ENCODE data around the gene RPL11.
"Not testable (repeated sequence)": the region's sequence is repeated elsewhere in the genome, so short reads cannot be mapped to it uniquely, and the experiment has no call there.

Gene RPL11

DNA sequence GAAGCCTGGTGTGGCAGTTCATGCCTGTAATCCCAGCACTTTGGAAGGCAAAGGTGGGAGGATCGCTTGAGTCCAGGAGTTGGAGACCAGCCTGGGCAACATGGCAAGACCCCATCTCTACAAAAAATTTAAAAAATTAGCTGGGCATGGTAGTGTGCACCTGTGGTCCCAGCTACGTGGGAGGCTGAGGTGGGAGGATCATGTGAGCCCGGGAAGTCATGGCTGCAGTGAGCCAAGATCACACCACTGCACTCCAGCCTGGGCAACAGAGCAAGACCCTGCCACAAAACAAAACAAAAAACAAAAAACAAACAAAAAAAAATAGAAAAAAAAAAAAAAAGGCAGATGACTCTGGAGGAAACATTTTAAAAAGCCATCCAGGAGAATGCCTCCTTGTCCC, 3.9 kb upstream of the RPL11 start:
- not testable (repeated sequence) for DNase-seq

DNA sequence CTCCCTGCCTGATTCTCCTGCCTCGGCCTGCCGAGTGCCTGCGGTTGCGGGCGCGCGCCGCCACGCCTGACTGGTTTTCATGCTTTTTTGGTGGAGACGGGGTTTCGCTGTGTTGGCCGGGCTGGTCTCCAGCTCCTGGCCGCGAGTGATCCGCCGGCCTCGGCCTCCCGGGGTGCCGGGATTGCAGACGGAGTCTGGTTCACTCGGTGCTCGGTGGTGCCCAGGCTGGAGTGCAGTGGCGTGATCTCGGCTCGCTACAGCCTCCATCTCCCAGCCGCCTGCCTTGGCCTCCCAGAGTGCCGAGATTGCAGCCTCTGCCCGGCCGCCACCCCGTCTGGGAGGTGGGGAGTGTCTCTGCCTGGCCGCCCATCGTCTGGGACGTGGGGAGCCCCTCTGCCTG, 3.3 kb upstream of the RPL11 start:
- DNase-seq: not testable (repeated sequence)

DNA sequence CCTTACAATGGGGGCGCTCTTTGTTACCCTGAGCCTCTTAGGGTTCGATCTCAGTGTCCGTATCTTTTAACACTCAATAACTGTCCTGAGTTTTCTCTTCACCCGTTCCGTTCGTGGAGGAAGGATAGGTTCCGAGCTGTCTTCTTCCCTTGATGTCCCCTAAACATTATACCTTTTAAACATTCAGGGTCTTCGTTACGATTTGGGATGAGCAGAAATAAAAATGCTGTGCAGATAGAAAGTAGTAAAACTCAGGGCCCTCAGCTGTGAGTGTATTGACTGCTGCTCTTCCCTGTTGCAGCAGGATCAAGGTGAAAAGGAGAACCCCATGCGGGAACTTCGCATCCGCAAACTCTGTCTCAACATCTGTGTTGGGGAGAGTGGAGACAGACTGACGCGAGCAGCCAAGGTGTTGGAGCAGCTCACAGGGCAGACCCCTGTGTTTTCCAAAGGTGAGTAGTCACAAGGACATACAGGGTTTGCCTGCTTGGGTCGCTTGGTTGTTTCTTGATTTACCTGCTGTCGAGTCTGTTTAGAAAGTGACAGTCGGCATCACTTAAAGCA, 784 bp downstream of the RPL11 start:
- no peak for DNase-seq

DNA sequence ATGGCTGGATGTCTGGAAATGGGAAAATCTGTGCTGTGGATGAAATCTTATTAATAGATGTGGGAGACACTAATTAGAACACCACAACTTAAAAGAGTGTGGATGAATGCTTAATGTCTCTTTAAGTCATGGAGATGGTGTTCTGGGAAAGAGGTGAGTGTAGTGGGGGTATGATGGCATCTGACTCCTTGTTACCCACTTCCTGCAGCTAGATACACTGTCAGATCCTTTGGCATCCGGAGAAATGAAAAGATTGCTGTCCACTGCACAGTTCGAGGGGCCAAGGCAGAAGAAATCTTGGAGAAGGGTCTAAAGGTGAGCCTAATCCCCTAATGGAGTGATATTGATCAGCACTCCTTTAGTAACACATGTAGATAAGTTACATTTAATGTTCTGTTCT, 2.0 kb downstream of the RPL11 start:
- no peak for DNase-seq

DNA sequence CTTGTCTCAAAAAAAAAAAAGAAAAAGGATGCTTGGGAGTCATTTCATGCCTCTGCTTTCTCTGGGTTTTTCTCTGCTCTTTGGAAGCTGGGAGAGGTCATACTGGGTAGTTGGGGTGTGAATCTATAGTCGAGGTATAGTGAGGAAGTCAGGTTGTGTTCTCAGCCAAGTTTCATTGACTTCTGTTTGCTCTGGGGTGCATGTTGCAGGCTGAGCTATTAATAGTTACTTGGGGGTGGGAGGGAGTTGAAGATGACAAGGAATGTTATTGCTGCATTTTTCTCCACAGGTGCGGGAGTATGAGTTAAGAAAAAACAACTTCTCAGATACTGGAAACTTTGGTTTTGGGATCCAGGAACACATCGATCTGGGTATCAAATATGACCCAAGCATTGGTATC, 2.8 kb downstream of the RPL11 start:
- no peak for DNase-seq

DNA sequence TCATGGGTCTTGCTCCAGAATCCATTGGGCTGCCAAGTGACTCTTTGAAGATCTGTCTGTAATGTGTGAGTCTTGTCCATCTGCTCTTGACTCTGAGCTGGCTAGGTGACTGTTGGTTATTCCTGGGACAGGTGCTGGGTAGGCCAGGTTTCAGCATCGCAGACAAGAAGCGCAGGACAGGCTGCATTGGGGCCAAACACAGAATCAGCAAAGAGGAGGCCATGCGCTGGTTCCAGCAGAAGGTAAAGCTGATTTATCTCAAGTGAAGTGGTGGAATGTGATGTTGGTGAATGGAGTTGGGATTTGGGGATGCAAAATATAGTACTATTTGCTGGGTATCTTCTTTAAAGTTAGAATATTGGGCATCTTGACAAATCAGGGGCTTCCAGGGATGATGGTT, 4.1 kb downstream of the RPL11 start:
- DNase-seq: no peak

DNA sequence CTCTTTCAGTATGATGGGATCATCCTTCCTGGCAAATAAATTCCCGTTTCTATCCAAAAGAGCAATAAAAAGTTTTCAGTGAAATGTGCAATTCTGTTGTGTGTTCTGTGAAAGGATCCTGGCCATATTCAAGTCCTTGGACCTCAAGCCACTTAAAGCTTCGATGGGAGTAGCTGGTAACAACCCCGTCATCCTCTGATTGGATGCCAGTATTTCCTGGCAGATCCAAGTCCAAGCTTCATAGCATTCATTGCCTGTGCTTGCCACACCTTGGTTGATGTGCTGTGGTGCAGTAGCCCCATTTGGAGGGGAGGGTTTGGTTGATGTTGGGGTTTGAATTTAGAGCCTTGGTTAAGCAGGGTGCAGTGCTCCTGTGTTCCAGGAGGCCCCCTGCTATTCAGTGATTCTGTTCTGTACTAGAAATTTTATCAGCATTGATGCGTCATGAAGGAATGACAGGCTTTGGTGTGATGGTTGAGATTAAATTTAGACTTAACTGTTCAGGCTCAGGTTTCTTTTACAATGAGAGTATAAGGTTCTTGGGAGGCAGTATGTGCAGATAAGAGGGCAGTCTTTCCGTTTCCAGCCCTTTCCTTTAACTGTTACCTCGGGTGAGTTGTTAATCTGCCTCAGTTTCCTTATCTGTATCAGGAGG, 4.9 kb downstream of the RPL11 start:
- DNase-seq: no peak

DNA sequence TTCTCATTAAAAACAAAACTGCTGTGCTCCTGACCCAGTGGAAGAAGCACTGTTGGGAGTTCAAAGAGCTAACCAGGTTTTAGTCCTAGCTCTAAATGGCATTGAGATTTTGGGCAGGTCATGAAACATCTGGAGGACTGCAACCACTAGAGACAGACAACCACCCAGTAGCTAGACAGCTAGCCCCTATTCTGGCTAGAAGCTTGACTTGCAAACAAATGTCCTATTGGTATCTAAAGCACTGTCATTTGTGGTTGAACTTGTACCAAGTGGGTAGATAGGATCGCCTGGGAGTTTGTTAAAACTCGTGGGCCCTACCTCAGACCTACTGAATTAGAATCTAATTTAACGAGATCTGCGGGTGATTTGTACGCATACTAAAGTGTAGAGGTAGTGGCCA, 6.9 kb downstream of the RPL11 start:
- no peak for DNase-seq

DNA sequence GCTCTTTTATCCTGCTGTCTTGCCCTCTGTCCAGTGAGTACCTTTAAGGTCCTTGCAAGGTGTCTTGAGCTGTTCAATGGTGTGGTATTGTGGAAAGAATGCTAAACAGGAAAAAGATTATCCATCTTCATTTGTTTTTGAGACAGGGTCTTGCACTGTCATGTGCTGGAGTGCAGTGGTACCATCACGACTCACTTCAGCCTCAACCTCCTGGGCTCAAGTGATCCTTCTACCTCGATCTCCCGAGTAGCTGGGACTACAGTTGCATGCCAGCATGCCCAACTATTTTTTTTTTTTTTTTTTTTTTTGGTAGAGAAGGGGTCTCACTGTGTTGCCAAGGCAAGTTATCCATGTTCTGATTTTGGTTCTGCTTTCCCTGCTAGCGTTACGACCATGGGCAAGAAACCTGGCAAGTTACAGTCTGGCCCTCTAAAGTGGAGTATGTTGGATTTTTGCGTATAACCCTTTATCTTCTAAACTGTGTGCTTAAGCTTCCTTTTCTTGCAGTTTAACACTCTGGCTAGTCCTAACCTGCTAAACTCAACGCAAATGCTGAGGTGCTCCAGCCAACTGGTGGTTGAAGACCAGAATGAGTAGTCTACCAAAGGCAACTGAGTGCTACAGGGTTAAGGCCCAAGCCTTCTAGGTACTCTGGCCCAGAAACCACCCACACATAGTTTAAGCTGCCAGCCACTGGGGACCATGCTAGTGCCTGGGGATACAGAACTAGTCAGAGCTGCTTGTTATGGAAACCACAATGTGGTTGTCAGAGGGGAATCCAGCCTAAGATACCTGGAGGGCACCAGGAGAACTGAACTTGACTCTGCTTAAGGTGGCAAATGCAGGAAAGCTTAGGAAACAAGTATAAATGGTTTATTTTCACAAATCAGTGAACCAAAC, 7.9 kb downstream of the RPL11 start:
- DNase-seq: no peak

DNA sequence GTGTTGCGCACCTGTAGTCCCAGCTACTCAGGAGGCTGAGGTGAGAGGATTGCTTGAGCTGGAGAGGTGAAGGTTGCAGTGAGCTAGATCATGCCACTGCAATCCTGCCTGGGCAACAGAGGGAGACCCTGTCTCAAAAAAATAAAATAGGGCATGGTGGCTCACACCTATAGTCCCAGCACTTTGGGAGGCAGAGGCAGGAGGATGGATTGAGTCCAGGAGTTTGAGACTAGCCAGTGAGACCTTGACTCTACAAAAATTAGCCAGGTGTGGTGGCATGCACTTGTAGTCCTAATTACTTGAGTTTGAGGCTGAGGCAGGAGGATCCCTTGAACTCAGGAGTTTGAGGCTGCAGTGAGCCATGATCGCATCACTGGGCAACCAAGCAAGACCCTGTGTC, 9.7 kb downstream of the RPL11 start:
- DNase-seq: no peak

DNA sequence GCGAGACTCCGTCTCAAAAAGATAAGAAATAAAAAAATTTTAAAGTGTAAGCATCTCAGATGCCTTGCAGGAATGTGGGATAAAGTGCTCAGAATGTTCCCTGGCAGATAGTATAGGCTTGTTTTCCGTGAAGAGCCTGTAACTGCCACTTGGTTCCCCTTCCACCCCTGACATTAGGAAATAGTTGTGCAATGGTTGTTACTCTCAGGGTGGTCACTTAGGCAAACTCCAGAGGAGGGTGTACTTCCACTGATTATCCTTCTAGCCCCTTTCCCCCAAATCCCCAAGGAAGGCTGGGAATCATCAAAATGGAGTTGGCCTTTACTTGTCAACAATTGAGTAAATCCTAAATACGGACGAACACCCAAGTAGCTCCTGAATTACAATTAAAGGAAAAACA, 10.4 kb downstream of the RPL11 start:
- no peak for DNase-seq

DNA sequence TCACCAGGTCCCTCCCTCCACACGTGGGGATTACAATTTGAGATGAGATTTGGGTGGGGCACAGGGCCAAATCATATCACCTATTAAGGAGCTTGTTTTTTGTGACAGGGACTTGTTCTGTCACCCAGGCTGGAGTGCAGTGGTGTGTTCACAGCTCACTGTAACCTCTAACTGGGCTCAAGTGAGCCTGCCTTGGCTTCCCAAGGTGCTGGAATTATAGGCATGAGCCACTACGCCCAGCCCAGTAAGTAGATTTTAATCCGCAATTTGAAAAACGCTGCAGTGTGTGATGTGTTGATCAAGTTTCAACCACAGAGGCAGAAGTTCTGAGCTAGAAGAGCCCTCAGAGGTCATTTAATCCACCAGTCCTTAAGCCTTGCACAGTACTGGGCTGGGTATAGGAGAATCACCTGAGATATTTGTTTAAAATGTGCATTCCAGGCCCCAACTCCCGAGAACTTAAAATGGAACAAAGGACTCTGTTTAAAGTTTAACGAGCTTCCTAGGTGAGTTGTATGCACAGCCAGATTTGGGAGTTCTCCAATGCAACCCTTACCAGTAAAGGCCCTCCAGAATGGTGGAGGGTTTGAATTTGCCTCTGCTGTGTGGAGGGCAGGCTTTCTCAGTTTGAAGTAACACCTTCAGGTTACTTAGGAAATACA, 13.4 kb downstream of the RPL11 start:
- DNase-seq: no peak

DNA sequence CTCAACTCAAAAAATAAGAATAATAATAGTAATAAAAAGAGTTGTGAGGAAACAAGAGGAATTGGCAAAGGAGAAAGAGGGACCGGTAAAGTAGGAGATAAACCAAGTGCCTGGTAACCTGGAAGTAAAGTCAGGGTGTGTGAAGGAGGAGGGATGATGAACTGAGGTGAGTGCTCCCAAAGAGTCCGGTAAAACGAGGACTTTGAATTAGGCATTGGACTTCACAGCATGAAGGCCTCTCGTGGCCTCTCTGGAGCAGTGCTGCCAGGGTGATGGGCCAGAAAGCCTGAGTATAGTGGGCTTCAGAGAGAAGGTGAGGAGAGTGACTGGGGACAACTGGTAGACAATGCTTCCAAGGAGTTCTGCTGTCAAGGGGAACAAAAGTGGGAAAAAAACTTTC, 17.6 kb downstream of the RPL11 start:
- DNase-seq: no peak

DNA sequence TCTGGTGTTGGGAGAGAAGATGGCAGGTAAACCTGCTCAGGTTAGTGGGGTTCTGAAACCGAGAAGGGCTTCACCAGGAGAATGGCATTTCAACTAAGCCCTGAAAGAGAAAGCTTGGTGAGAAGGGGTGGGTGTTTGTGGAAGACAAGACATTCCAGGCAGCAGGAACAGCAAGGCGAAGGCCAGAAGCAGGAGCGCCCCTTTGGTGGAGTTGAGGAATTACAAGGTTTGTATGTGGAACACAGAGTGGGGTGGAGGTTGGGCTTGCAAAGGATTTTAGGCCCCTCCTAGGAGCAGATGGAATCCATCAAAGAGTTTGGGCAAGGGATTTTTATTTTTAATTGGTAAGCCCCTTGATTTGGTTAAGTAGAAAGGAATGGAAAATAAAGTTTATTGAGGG, 26.9 kb downstream of the RPL11 start:
- peak; percentile 30 for DNase-seq

DNA sequence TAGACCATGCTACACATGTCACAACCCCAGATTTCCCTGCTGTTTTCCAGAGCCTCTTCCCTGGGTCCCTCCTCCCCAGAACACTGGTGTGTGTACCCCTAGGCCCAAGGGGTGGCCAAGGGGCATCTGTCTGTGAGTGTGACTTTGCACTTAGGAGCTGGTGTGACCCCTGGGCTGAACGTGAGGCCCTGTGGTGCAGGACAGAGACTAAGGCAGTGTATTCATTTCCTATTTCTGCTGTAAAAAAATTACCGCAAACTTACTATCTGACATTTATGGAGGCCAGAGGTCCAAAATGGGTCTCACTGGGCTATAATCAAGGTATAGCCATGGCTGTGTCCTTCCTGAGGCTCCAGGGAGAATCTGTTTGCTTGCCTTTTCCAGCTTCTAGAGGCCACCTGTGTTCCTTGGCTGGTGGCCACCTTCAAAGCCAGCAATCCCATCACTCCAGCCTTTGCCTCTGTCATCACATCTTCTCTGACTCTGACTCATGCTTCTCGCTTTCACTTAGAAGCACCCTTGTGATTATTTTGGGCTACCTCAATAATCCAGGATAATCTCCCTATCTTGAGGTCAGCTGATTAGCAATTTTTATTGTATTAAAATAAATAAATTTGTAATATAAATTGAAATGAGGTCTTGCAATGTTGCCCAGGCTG, 27.7 kb downstream of the RPL11 start:
- DNase-seq: no peak

DNA sequence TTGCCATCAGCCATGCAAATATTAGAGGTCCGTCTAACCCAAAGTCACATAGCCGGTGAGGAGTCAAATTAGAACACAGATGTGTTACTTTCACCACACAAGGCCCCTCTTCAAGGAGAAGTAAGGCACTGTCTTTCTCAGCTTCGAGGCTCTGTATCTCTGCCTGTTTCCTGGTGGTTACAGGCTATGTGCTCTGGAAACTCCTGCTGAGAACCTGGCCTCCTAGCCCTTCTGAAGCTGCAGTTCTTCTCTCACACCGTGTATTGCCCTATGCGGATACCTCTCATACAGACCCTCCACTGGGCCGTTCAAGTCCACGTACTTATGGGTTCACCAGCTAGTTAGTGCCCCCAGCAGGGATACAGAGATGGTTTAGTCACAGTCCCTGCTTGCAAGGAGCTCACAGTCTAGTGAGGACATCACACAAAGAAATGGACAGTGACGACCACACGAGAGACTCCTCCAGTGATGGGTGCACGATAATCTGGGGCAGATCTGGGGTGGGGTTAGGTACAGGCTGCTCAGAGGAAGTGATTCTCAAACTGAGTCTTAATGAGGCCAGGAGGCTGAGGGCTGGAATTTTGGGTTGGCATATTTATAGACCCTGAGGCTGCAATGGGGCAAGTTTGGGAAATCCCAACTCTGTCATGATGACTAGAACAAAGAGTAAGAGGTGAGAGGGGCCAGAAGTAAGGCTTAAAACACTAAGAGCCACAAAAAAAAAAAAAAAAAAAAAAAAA, 28.8 kb downstream of the RPL11 start:
- DNase-seq: no peak

DNA sequence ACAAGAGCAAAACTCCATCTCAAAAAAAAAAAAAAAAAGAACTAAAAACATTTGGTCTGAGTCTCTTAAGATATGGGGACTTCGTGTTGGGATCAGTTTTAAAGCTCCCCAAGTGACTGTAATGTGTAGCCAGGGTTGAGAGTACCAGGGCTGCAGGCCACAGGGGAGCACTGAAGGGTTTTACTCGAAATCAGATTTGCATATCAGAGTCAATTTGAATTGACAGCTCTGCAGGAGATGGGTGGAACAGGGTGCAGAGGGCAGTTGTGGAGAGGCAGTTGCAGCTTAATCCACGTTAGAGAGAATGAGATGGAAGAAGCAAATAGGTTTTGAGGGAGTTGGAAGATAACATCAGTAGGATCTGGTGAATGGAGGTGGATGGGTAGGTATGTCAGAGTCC, 31.0 kb downstream of the RPL11 start:
- peak; percentile 32 for DNase-seq

DNA sequence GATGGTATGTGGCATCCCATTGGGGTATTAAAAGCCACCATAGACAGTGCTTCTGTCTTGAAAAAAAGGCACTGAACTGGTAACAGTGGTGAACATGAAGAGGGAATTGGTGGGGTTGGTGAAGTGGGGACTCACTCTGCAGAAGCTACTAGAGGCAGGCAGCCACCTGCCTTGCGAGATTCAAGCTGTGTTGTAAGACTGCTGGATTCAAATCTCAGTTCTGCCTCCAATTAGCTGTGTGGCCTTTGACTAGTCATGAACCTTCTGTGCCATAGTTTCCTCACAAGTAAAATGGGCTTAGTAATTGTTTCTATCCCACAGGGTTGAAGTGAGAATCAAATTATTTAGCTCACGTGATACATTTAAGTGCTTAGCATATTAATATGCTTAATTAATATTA, 35.1 kb downstream of the RPL11 start:
- DNase-seq: no peak

DNA sequence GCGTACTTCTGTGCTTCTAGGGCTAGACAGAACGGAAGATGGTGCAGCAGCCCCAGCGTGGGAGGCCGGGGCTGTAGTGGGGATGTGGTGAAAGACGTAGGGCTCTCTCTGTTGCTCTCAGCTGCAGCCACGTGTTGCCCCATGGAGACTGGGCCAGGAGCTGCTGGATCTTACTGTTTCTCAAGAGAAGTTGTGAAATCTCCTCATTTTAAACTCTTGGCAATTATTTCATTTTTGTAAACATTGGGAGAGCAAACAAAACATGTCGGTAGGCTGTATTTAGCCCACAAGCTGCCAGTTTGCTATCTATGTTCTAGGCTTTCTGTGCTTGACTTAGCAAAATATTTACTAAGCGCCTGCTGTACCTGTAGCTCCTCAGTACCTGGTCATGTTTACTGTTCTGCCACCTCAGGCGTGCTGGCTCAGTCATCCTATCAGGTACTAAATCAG, 35.8 kb downstream of the RPL11 start:
- no peak for DNase-seq

DNA sequence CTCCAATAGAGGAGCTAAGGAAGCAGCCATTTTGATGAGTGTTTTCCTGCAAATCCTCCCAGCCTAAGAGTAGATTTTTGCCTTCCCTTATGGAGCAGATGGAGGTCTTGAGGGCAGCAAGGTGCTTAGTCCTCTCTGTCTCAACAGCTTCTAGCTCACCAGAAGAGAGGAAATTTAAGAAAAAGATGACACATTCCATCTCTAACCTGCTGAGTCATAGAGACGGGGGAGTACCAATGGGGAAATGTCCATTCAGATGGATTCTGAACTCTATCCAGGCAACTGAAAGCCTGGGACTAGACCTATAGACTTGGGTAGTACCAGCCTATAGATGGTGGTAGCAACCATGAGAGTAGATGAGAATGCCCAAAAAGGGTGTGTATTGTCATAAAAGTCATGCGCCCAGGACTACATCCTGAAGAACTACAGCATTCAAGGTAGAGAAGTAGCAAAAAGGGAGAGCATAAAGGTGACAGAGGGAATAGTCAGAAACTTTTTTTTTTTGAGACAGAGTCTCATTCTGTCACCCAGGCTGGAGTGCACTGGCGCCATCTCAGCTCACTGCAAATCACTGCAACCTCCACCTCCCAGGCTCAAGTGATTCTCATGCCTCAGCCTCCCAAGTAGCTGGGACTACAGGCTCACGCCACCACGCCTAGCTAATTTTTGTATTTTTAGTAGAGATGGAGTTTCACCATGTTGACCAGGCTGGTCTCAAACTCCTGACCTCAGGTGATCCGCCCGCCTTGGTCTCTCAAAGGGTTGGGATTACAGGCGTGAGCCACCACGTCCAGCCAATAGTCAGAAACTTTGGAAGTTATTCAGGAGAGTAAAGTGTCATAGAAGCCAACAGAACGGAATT, 41.0 kb downstream of the RPL11 start:
- no peak for DNase-seq

DNA sequence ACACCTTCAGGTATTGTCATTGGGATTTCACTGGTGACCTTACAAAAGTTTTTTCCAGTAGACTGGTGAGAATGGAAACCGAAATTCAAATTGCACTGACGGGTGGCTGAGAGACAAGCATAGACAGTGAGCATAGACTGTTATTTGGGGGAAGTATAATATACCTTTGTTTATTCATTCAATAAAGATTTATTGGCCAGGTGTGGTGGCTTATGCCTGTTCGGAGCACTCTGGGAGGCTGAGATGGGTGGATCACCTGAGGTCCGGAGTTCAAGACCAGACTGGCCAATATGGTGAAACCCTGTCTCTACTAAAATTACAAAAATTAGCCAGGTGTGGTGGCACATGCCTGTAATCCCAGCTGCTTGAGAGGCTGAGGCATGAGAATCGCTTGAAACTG, 41.7 kb downstream of the RPL11 start:
- DNase-seq: not testable (repeated sequence)

All from eye (tissue), 1 donor.